GM12878 (cell line): ENCODE measurements around the gene MZB1. TPM values are rescaled to one million over a fixed set of nuclear protein-coding genes. Genes with fewer than 3 reads are reported as not detected.

Experiments used
- ATAC-seq: fragments of 200-7000 bp; cut with Tn5 transposase; 3 replicates; pipeline ENCODE4 v1.9.1; 2020; ENCODE audit warnings: mild to moderate bottlenecking, moderate library complexity
- BruUV-seq: library from RNA; stranded (reverse); fragments of 400-500 nt; replicated peaks from 2 replicates; lab custom pipeline; 2021; lab: Mats Ljungman, UMichigan
- CTCF ChIA-PET: fragments of 300-600 bp; sonication (Branson Sonifier 250); formaldehyde crosslinking; extraction: SDS; loops from one replicate; lab custom pipeline; 2021; ENCODE audit warnings: inconsistent platforms; lab: Yijun Ruan, JAX
- POLR2A ChIA-PET: fragments of 350-600 bp; formaldehyde crosslinking; extraction: SDS; loops from one replicate; lab custom pipeline; 2021; ENCODE audit warnings: inconsistent platforms; lab: Charles Lee
- RAD21 ChIA-PET: fragments of 300-600 bp; sonication (Branson Sonifier 250); formaldehyde crosslinking; loops from one replicate; lab custom pipeline; 2023; ENCODE audit warnings: antibody characterized with exemption; ENCODE audit not compliant: unreplicated experiment; lab: Charles Lee
- SMC1A ChIA-PET: fragments of 300-600 bp; sonication (Branson Sonifier 250); formaldehyde crosslinking; loops from one replicate; lab custom pipeline; 2023; ENCODE audit not compliant: unreplicated experiment, uncharacterized antibody; lab: Charles Lee
- DNase-seq: peaks from one replicate; pipeline ENCODE4 v3.0.0-alpha.2; 2011; ENCODE audit warnings: low read depth, low spot score
- FAIRE-seq: peaks from 3 replicates; lab custom pipeline; 2011; peaks lifted over from hg19 to GRCh38; lab: Jason Lieb, UNC
- H2AFZ ChIP-seq: 2 replicates; pipeline ENCODE4 v1.6.0; 2011; ENCODE audit warnings: low read depth, low read length, control low read depth; ENCODE audit not compliant: control insufficient read depth
- H3K27ac ChIP-seq: 2 replicates; pipeline ENCODE4 v1.5.1; 2011; ENCODE audit warnings: control low read depth; ENCODE audit not compliant: control insufficient read depth, insufficient read depth
- H3K27me3 ChIP-seq, 2 experiments: replicated peaks in 1 of 2; 2 replicates each; pipeline versions ENCODE4 v1.6.0 to v1.6.1; 2011; ENCODE audit warnings: low read length in 1 of 2; ENCODE audit not compliant: control insufficient read depth in 2 of 2, insufficient read depth in 2 of 2
- H3K36me3 ChIP-seq, 2 experiments: 2 replicates each; pipeline ENCODE4 v1.5.1; 2011; ENCODE audit warnings: low read length in 1 of 2; ENCODE audit not compliant: control insufficient read depth in 2 of 2, insufficient read depth in 2 of 2
- H3K4me1 ChIP-seq: 2 replicates; pipeline ENCODE4 v1.6.1; 2011; ENCODE audit warnings: mild to moderate bottlenecking, low read length, moderate library complexity, mixed read lengths; ENCODE audit not compliant: control insufficient read depth, insufficient read depth
- H3K4me2 ChIP-seq: 2 replicates; pipeline ENCODE4 v1.6.0; 2011; ENCODE audit warnings: control low read depth; ENCODE audit not compliant: control insufficient read depth, insufficient read depth
- H3K4me3 ChIP-seq: fragments of 200-600 bp; sonication (generic); 2 replicates; pipeline ENCODE4 v1.5.1; 2016
- H3K79me2 ChIP-seq: 2 replicates; pipeline ENCODE4 v1.6.0; 2011; ENCODE audit warnings: low read length; ENCODE audit not compliant: control insufficient read depth, insufficient read depth
- H3K9ac ChIP-seq: 2 replicates; pipeline ENCODE4 v1.8.0; 2011; ENCODE audit warnings: low read length, control low read depth, mixed read lengths; ENCODE audit not compliant: control insufficient read depth, insufficient read depth
- H3K9me3 ChIP-seq: replicated peaks from 3 replicates; pipeline ENCODE4 v1.5.1; 2011; ENCODE audit warnings: mild to moderate bottlenecking, low read length; ENCODE audit not compliant: control insufficient read depth, insufficient read depth
- H4K20me1 ChIP-seq: 2 replicates; pipeline ENCODE4 v1.6.0; 2011; ENCODE audit not compliant: control insufficient read depth, insufficient read depth
- ATF2 ChIP-seq: IDR thresholded peaks from 2 replicates; pipeline ENCODE4 v1.6.1; 2012; ENCODE audit warnings: low read length, inconsistent platforms
- BACH1 ChIP-seq: fragments of 450-650 bp; IDR thresholded peaks from 2 replicates; pipeline ENCODE4 v1.6.1; 2017; ENCODE audit warnings: mild to moderate bottlenecking, borderline replicate concordance
- BRCA1 ChIP-seq: IDR thresholded peaks from 2 replicates; pipeline ENCODE4 v1.6.1; 2011; ENCODE audit warnings: low read depth, low read length, improper control_type of control experiment
- EGR1 ChIP-seq, 2 experiments: IDR thresholded peaks; 1 replicate in 1 of 2; 2 replicates in 1 of 2; pipeline ENCODE4 v1.6.1; 2011 to 2012; ENCODE audit warnings: low read depth in 2 of 2, low read length in 2 of 2, borderline replicate concordance in 1 of 2, mild to moderate bottlenecking in 1 of 2, moderate library complexity in 1 of 2
- EP300 ChIP-seq, 2 experiments: fragments of 150-350 bp in 1 of 2; IDR thresholded peaks; 2 replicates each; pipeline ENCODE4 v1.6.1; 2011 to 2012; ENCODE audit warnings: low read depth in 2 of 2, low read length in 2 of 2, borderline replicate concordance in 1 of 2, improper control_type of control experiment in 1 of 2, inconsistent platforms in 1 of 2; ENCODE audit not compliant: control insufficient read depth in 1 of 2
- GABPA ChIP-seq: IDR thresholded peaks from 2 replicates; pipeline ENCODE4 v1.6.1; 2014; ENCODE audit warnings: antibody characterized with exemption, low read depth, mild to moderate bottlenecking, inconsistent platforms
- GATAD2B ChIP-seq: fragments of 450-650 bp; conservative IDR thresholded peaks from 2 replicates; pipeline ENCODE4 v1.6.1; 2017; ENCODE audit warnings: low read depth, mild to moderate bottlenecking, moderate library complexity
- MYB ChIP-seq: fragments of 150-350 bp; IDR thresholded peaks from 2 replicates; pipeline ENCODE4 v1.6.1; 2014; ENCODE audit warnings: mild to moderate bottlenecking, low read depth, low read length, borderline replicate concordance
- NKRF ChIP-seq: fragments of 450-650 bp; conservative IDR thresholded peaks from 2 replicates; pipeline ENCODE4 v1.6.1; 2017; ENCODE audit warnings: mild to moderate bottlenecking, moderate library complexity
- NR2F1 ChIP-seq: fragments of 450-650 bp; conservative IDR thresholded peaks from 2 replicates; pipeline ENCODE4 v1.6.1; 2017; ENCODE audit warnings: mild to moderate bottlenecking
- PAX5 ChIP-seq: IDR thresholded peaks from 2 replicates; pipeline ENCODE4 v1.6.1; 2011; ENCODE audit warnings: low read depth, low read length, borderline replicate concordance
- PAX8 ChIP-seq: fragments of 450-650 bp; IDR thresholded peaks from 2 replicates; pipeline ENCODE4 v1.6.1; 2017; ENCODE audit warnings: mild to moderate bottlenecking, moderate library complexity
- PKNOX1 ChIP-seq: fragments of 450-650 bp; IDR thresholded peaks from 2 replicates; pipeline ENCODE4 v1.6.1; 2016; ENCODE audit warnings: mild to moderate bottlenecking
- POLR2AphosphoS5 ChIP-seq: IDR thresholded peaks from 2 replicates; pipeline ENCODE4 v1.6.1; 2011; ENCODE audit warnings: mild to moderate bottlenecking, low read length, inconsistent platforms
- RB1 ChIP-seq: fragments of 450-650 bp; formaldehyde crosslinking; IDR thresholded peaks from 2 replicates; pipeline ENCODE4 v1.6.1; 2017; ENCODE audit warnings: mild to moderate bottlenecking, borderline replicate concordance
- SMAD5 ChIP-seq: IDR thresholded peaks from 2 replicates; pipeline ENCODE4 v1.6.1; 2016; ENCODE audit warnings: antibody characterized with exemption, low read depth
- TCF3 ChIP-seq: IDR thresholded peaks from 2 replicates; pipeline ENCODE4 v1.6.1; 2012; ENCODE audit warnings: low read depth, mild to moderate bottlenecking, low read length, borderline replicate concordance; ENCODE audit not compliant: insufficient read depth
- ZNF384 ChIP-seq: IDR thresholded peaks from 2 replicates; pipeline ENCODE4 v1.6.1; 2012; ENCODE audit warnings: low read depth, mild to moderate bottlenecking, low read length, improper control_type of control experiment, borderline replicate concordance
- WGBS: methylation state at CpG from one replicate; pipeline ENCODE4 v1.1.6; 2016; ENCODE audit warnings: low lambda C conversion rate; ENCODE audit not compliant: insufficient replicate concordance, insufficient coverage; ENCODE audit errors: missing lambda C conversion rate; 5-methylcytosine and 5-hydroxymethylcytosine counted together
- in situ Hi-C: fragments of 300-500 bp; cut with MboI; formaldehyde crosslinking; loops from 9 replicates; pipeline ENCODE4 v1.14.3; 2018; ENCODE audit warnings: mixed read lengths
- intact Hi-C: fragments of 100-400 bp; cut with micrococcal nuclease; formaldehyde crosslinking; loops from one replicate; pipeline ENCODE4 v1.14.2; 2022; ENCODE audit not compliant: unreplicated experiment
- polyA plus RNA-seq, 11 experiments: library from polyadenylated mRNA; depleted of rRNA in 4 of 11; unstranded in 6 of 11; stranded (reverse) in 5 of 11; fragments of >200 nt; fragmentation: Nextera tagmentation in 4 of 11; fragmentation: Illumina TruSeq in 1 of 11; extraction: Ambion mirVana in 4 of 11; extraction: Trizol in 1 of 11; gene quantifications; 1 replicate in 1 of 11; 2 replicates in 10 of 11; pipeline versions ENCODE4 v1.2.1 to v1.2.3, GENCODE V29; 2011 to 2016; ENCODE audit warnings: inconsistent platforms in 2 of 11, missing spikeins in 2 of 11, low read depth in 1 of 11
- total RNA-seq, 4 experiments: library from RNA; depleted of rRNA in 3 of 4; stranded (reverse); fragments of >200 nt in 3 of 4; fragmentation: Illumina TruSeq in 1 of 4; extraction: Trizol in 1 of 4; gene quantifications; 2 replicates each; pipeline versions ENCODE4 v1.2.1 to v1.2.3, GENCODE V29; 2013 to 2021

Gene MZB1
- total and polyA plus RNA-seq, 10 of the 15 experiments (the other 5 are each of a cell fraction or from before 2014, with no cell fraction given) = 19.3 to 406 (median 188) TPM

- CTCF ChIA-PET = interaction anchor here (1.0 to 3.2 kb wide), 10 partner anchors 11 to 809 kb away, joined by 3 to 15 read pairs (median 4); partner anchors contain the start of gene PAIP2
- peak overlapping the region; percentile 73 for H3K4me2 ChIP-seq
- TF ChIP-seq TCF3 = peak; percentile 98; the same call in 1 of the 2 replicates
- TF ChIP-seq ZNF384 = no peak
- TF ChIP-seq EP300 (IDR thresholded peaks at IDR 0.05; ENCODE audit: borderline replicate concordance in 1 of 2, control insufficient read depth in 1 of 2, low read depth in 2 of 2, low read length in 2 of 2) = peak; percentile 41 to 74; a peak in 2 of 4 replicates
- no peak for TF ChIP-seq PAX8
- TF ChIP-seq MYB = peak; percentile 86
- TF ChIP-seq GABPA = no peak
- TF ChIP-seq PAX5 = peak; percentile 44; the same call in 1 of the 2 replicates
- peak; percentile 60; the same call in 1 of the 2 replicates for TF ChIP-seq GATAD2B
- TF ChIP-seq NR2F1 = peak; percentile 63
- peak; percentile 48; the same call in 1 of the 2 replicates for TF ChIP-seq RB1
- 0 out of 2 replicates have a peak, but pooled peaks have one; percentile 29 for TF ChIP-seq BACH1
- TF ChIP-seq EGR1 (IDR thresholded peaks at IDR 0.05; ENCODE audit: borderline replicate concordance in 1 of 2, low read depth in 2 of 2, low read length in 2 of 2) = 0 out of 3 replicates have a peak, but pooled peaks of 1 of the 2 experiments have one; percentile 19
- peak; percentile 70; the same call in 1 of the 2 replicates for TF ChIP-seq POLR2AphosphoS5
- TF ChIP-seq SMAD5 = 0 out of 2 replicates have a peak, but pooled peaks have one; percentile 52
- no peak for TF ChIP-seq BRCA1
- TF ChIP-seq NKRF = no peak
- no peak for TF ChIP-seq PKNOX1
- TF ChIP-seq ATF2 = no peak
Observed at GRCh38 chr5:139388198-139388821, 1.4 kb downstream of the MZB1 start.

More at GRCh38 chr5:139388198-139388821, 1.4 kb downstream of the MZB1 start:
- ChIA-PET POLR2A (interaction anchor here (0.6 to 6.8 kb wide), 13 partner anchors 11 to 260 kb away, joined by 3 to 74 read pairs (median 4); partner anchors contain the start of genes CXXC5, MATR3, PAIP2 and SPATA24), RAD21 (interaction anchor here (0.6 to 5.8 kb wide), 11 partner anchors 11 to 140 kb away, joined by 3 to 42 read pairs (median 3); partner anchors contain the start of genes MATR3 and PAIP2), SMC1A (interaction anchor here (0.8 to 3.9 kb wide), 9 partner anchors 14 to 137 kb away, joined by 3 to 19 read pairs (median 3); partner anchors contain the start of genes PAIP2 and SPATA24)
- H3K27ac ChIP-seq = peak overlapping the region; percentile 90
- no peak for FAIRE-seq
- in situ Hi-C loops (no loop called here), intact Hi-C loops (loop anchor here (5.0 kb wide), 1 partner anchor 191 kb away; the partner anchor contains the start of gene SIL1)
- H3K36me3 ChIP-seq = no peaks in the 10 kb centered on the region; a peak in 2 of 4 replicates
- no peak for DNase-seq
- no peak for ATAC-seq
- H2AFZ ChIP-seq = peak overlapping the region; percentile 35; the same call in 1 of the 2 replicates
- H4K20me1 ChIP-seq = no peaks in the 10 kb centered on the region
- H3K27me3 ChIP-seq = no peaks in the 10 kb centered on the region
- peak overlapping the region; percentile 87 for H3K4me3 ChIP-seq
- H3K9ac ChIP-seq = peak overlapping the region; percentile 97
- H3K4me1 ChIP-seq = peaks cover 56% of the 10 kb centered on the region
- no peaks in the 10 kb centered on the region for H3K9me3 ChIP-seq
- BruUV-seq = no TSS peak
- WGBS = 25% methylated on average over 7 of the region's 8 CpGs
- H3K79me2 ChIP-seq = peaks cover 64% of the 10 kb centered on the region
